WTC11 (cell line): ENCODE measurements around the gene COLEC12. TPM values are rescaled to one million over a fixed set of nuclear protein-coding genes. Genes with fewer than 3 reads are reported as not detected.

Source experiments
- ATAC-seq: fragments of 200-7000 bp; cut with Tn5 transposase; 2 replicates; pipeline ENCODE4 v1.10.0; 2021; ENCODE audit warnings: mild to moderate bottlenecking, moderate library complexity
- CTCF ChIA-PET: fragments of 300-600 bp; sonication (Branson Sonifier 250); formaldehyde crosslinking; loops from one replicate; lab custom pipeline; 2021; ENCODE audit warnings: antibody characterized with exemption; lab: Charles Lee
- POLR2A ChIA-PET: fragments of 350-600 bp; sonication (Branson Sonifier 250); formaldehyde crosslinking; loops from one replicate; lab custom pipeline; 2021; ENCODE audit warnings: antibody characterized with exemption; lab: Charles Lee
- DNase-seq: peaks from one replicate; pipeline ENCODE4 v3.0.0; 2021; ENCODE audit warnings: low spot score
- H3K27ac Mint-ChIP-seq: 2 replicates; pipeline ENCODE4 v1.8.0; 2021; ENCODE audit warnings: mixed read lengths
- H3K27me3 Mint-ChIP-seq: 2 replicates; pipeline ENCODE4 v1.8.0; 2021; ENCODE audit warnings: low read depth, mild to moderate bottlenecking, moderate library complexity, mixed read lengths
- H3K36me3 Mint-ChIP-seq: 2 replicates; pipeline ENCODE4 v1.8.0; 2021; ENCODE audit warnings: mixed read lengths
- H3K4me1 Mint-ChIP-seq: 2 replicates; pipeline ENCODE4 v1.8.0; 2022; ENCODE audit warnings: mixed read lengths
- H3K4me3 Mint-ChIP-seq: 2 replicates; pipeline ENCODE4 v1.8.0; 2021; ENCODE audit warnings: mild to moderate bottlenecking, moderate library complexity, mixed read lengths
- H3K9me3 Mint-ChIP-seq: 2 replicates; pipeline ENCODE4 v1.8.0; 2021; ENCODE audit warnings: mixed read lengths
- ARID4B ChIP-seq: sonication (generic); formaldehyde crosslinking; IDR thresholded peaks from 2 replicates; pipeline ENCODE4 v1.8.0; 2023; ENCODE audit warnings: missing genetic modification reagents, mild to moderate bottlenecking, borderline replicate concordance
- CDX4 ChIP-seq: fragments of 250-450 bp; sonication (Bioruptor Pico); IDR thresholded peaks from 2 replicates; pipeline ENCODE4 v1.9.0; 2021; ENCODE audit warnings: moderate library complexity, mild to moderate bottlenecking, inconsistent platforms, borderline replicate concordance
- CTCF ChIP-seq: fragments of 200-600 bp; IDR thresholded peaks from 2 replicates; pipeline ENCODE4 v1.8.0; 2022; ENCODE audit warnings: antibody characterized with exemption
- E2F1 ChIP-seq: sonication (generic); formaldehyde crosslinking; IDR thresholded peaks from 2 replicates; pipeline ENCODE4 v1.8.0; 2022; ENCODE audit warnings: mild to moderate bottlenecking, missing genetic modification reagents
- NFATC4 ChIP-seq: fragments of 250-450 bp; sonication (Bioruptor Pico); IDR thresholded peaks from 2 replicates; pipeline ENCODE4 v1.9.0; 2021; ENCODE audit warnings: mild to moderate bottlenecking
- NFE2L1 ChIP-seq: sonication (generic); formaldehyde crosslinking; IDR thresholded peaks from 2 replicates; pipeline ENCODE4 v1.8.1; 2023; ENCODE audit warnings: missing genetic modification reagents
- SOX15 ChIP-seq: fragments of 250-450 bp; sonication (Bioruptor Pico); IDR thresholded peaks from 2 replicates; pipeline ENCODE4 v1.9.0; 2021; ENCODE audit warnings: mild to moderate bottlenecking
- ZNF138 ChIP-seq: sonication (generic); formaldehyde crosslinking; conservative IDR thresholded peaks from 2 replicates; pipeline ENCODE4 v1.8.1; 2022; ENCODE audit warnings: mild to moderate bottlenecking, moderate library complexity, missing genetic modification reagents
- ZNF219 ChIP-seq: sonication (generic); formaldehyde crosslinking; IDR thresholded peaks from 2 replicates; pipeline ENCODE4 v1.8.0; 2023; ENCODE audit warnings: missing genetic modification reagents, mild to moderate bottlenecking, borderline replicate concordance
- ZNF232 ChIP-seq: sonication (generic); formaldehyde crosslinking; IDR thresholded peaks from 2 replicates; pipeline ENCODE4 v1.8.0; 2022; ENCODE audit warnings: mild to moderate bottlenecking, missing genetic modification reagents
- ZNF281 ChIP-seq: sonication (generic); formaldehyde crosslinking; IDR thresholded peaks from 2 replicates; pipeline ENCODE4 v1.8.0; 2023; ENCODE audit warnings: mild to moderate bottlenecking, missing genetic modification reagents
- ZNF423 ChIP-seq: fragments of 250-450 bp; sonication (Bioruptor Pico); IDR thresholded peaks from 2 replicates; pipeline ENCODE4 v2.1.2; 2022; ENCODE audit warnings: mild to moderate bottlenecking, moderate library complexity
- ZNF512 ChIP-seq: sonication (generic); formaldehyde crosslinking; IDR thresholded peaks from 2 replicates; pipeline ENCODE4 v1.8.1; 2022; ENCODE audit warnings: missing genetic modification reagents, borderline replicate concordance
- ZNF532 ChIP-seq: fragments of 250-450 bp; sonication (Bioruptor Pico); IDR thresholded peaks from 2 replicates; pipeline ENCODE4 v1.9.0; 2021; ENCODE audit warnings: mild to moderate bottlenecking, borderline replicate concordance
- total RNA-seq: library from RNA; stranded (reverse); gene quantifications from 3 replicates; pipeline ENCODE4 v1.2.3, GENCODE V29; 2021

Gene COLEC12
- total RNA-seq, 1 experiment from 2014 or later: 0.48 TPM

- Mint-ChIP-seq H3K4me1 (peaks cover 10% of the 10 kb centered on the region), H3K27ac (no peak overlapping the region), H3K4me3 (no peak overlapping the region), H3K9me3 (peaks cover 7% of the 10 kb centered on the region; the same call in 1 of the 2 replicates), H3K27me3 (no peaks in the 10 kb centered on the region), H3K36me3 (no peaks in the 10 kb centered on the region)
- TF ChIP-seq ZNF423 (CRISPR knock-in tag) (no peak), NFE2L1 (no peak), ZNF281 (CRISPR knock-in tag) (no peak), ZNF138 (no peak)
- CTCF ChIA-PET: no interaction called here
- ATAC-seq (no peak), DNase-seq (no peak)
- POLR2A ChIA-PET: no interaction called here
These were observed 26.2 kb upstream of the COLEC12 start for GRCh38 chr18:526681-527080.

GRCh38 chr18:525036-525797 is 24.7 kb upstream of the COLEC12 start:
- CTCF ChIA-PET: interaction anchor here (0.8 to 1.2 kb wide), 2 partner anchors 72 to 99 kb away, joined by 3 read pairs; no protein-coding TSS in a partner anchor
- DNase-seq (no peak), ATAC-seq (peak; percentile 63)
- no peaks in the 10 kb centered on the region for H3K27me3 Mint-ChIP-seq
- H3K4me3 Mint-ChIP-seq: no peak overlapping the region
- POLR2A ChIA-PET: no interaction called here
- no peaks in the 10 kb centered on the region for H3K36me3 Mint-ChIP-seq
- H3K4me1 Mint-ChIP-seq: peaks cover 10% of the 10 kb centered on the region
- peak overlapping the region; percentile 79 for H3K27ac Mint-ChIP-seq
- H3K9me3 Mint-ChIP-seq: peaks cover 11% of the 10 kb centered on the region
- TF ChIP-seq NFATC4 (CRISPR knock-in tag) (no peak), CTCF (no peak), ZNF532 (no peak), ZNF219 (no peak), ZNF232 (CRISPR knock-in tag) (no peak), ARID4B (CRISPR knock-in tag) (no peak), ZNF512 (no peak), E2F1 (CRISPR knock-in tag) (no peak), SOX15 (no peak), CDX4 (CRISPR knock-in tag) (no peak)
